GM12801 (cell line): Measurements from ENCODE around the gene GPR84.
A peak's percentile ranks its signal among the peaks of the same experiment; 100 is the strongest.

Source experiments
- TF ChIP-seq, protein P1 (sequence below): IDR thresholded peaks from one replicate; pipeline ENCODE4 v1.5.1; 2011; ENCODE audit warnings: control low read depth; ENCODE audit not compliant: insufficient read length; ENCODE audit errors: extremely low read depth

GPR84 gene

GRCh38 chr12:54405573-54405972 lies 41.3 kb upstream of the GPR84 start:
- TF ChIP-seq, protein P1, sequence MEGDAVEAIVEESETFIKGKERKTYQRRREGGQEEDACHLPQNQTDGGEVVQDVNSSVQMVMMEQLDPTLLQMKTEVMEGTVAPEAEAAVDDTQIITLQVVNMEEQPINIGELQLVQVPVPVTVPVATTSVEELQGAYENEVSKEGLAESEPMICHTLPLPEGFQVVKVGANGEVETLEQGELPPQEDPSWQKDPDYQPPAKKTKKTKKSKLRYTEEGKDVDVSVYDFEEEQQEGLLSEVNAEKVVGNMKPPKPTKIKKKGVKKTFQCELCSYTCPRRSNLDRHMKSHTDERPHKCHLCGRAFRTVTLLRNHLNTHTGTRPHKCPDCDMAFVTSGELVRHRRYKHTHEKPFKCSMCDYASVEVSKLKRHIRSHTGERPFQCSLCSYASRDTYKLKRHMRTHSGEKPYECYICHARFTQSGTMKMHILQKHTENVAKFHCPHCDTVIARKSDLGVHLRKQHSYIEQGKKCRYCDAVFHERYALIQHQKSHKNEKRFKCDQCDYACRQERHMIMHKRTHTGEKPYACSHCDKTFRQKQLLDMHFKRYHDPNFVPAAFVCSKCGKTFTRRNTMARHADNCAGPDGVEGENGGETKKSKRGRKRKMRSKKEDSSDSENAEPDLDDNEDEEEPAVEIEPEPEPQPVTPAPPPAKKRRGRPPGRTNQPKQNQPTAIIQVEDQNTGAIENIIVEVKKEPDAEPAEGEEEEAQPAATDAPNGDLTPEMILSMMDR, result no peak

DNA sequence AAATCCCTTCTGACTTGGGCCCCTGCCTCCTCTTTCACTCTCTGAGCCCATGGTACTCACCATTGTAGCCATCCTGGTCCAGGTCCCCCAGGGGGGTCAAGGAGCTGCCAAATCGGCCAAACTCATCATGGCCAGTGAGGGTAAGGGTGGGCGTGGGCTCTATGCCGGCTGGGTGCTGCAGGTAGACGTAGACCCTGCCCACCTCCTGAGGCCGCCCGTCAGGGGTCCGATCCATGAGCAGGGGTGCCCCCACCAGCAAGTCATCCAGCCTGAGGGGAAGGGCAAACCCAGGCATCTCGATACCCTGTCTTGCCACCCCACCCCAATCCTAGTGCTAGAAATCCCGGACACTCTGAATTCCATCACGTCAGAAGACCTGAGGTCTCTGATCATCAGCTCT lies 40.8 kb upstream of the GPR84 start:
- TF ChIP-seq, protein P1, result no peak

- TF ChIP-seq, protein P1, result peak; percentile 61
Observed at GRCh38 chr12:54404061-54405004, 40.0 kb upstream of the GPR84 start.

DNA sequence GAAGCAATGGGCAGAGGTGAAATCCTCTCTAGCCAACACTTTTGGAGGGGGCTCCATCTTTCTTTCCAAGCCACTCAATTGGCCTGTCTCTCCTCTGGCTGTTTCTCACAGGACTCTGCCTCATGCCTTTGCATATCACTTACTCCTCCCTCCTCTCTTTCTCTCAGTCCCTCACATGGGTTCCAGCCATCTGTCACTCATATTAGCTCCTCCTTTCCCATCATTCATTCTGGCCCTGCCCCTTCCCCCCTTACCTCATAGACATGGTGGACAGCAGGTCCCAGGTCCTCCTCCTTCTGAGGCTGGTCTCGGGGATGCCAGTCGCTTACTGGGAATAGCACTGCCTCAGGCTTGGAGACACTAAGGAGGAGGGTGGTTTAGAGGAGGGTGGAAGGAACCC lies 36.8 kb upstream of the GPR84 start:
- TF ChIP-seq, protein P1, result no peak

DNA sequence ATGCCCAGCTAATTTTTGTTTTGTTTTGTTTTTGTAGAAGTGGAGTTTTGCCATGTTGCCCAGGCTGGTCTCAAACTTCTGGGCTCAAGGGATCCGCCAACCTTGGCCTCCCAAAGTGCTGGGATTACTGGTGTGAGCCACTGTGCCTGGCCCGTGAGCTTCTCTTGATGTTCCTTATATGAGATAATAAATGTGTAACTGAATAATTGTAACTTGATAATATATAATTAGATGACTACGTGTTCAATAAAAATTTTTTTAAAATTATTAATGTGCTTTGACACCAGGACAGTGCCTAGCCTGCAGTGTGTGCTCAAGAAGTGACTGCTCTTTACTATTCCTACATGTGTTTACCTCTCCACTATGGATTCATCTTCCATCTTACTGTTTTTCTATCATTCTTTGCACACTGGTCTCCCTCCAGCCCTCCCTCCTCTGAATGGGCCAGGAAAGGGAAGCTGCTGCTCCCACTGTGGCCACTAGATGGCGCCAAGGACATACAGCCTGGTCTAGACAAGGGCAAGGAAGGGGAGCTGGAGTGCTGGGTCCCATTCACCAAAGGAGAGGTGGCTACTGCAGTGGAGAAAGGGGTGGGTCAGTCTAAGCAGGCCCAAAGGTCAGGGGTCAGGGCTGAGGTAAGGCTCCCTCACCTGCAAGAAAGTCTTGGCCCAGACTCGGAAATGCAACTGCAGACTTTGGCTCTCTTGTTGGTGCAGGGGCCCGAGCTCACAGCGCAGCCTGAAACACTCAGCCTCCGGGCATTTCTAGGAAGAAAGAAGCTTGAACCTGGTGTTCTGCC lies 34.9 kb upstream of the GPR84 start:
- TF ChIP-seq, protein P1, result peak; percentile 70

- TF ChIP-seq, protein P1, result no peak
Observed at GRCh38 chr12:54398218-54398617, 33.9 kb upstream of the GPR84 start.

- TF ChIP-seq, protein P1, result no peak
Observed at GRCh38 chr12:54397157-54397556, 32.9 kb upstream of the GPR84 start.
